ENCODE data around the gene ACTR2.
"Not testable (repeated sequence)": the region's sequence is repeated elsewhere in the genome, so short reads cannot be mapped to it uniquely, and the experiment has no call there.

The ACTR2 gene

DNA sequence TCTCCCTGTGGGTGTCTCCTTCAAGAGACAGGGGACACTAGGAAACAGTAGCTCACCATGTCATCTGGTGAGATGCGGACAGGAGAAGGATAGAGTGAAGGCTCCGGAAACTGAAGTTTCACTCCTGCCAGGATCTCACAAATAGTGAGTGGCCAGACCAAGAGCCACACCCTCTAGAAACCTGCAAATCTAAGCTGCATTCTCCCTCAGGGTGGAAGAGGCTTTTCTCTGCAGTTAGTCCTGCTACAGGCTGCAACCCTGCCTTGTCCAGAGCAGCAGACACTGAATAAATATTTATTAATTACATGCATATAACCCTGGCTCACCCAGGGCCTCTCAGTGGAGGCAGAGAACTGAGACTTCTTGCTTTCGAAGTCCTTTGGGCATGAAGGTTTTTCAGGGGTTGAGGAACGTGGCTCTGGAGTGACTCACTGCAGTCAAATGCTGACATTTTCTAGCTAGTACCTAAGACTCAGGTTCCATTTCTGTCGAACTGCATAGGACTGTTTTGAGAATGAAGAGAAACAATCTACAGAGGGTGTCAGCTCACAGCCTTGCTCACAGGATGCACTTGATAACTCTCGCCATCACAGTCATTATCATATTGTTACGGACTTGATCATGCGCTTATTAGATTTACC lies 87.3 kb downstream of the ACTR2 start:
- Histone ChIP-seq H3K4me3 (ENCODE audit: low read depth, low read length) (no peak overlapping the region), H3K27me3 (replicated peaks) (no peaks in the 10 kb centered on the region), H3K27ac (no peak overlapping the region), H3K36me3 (replicated peaks) (peaks cover 61% of the 10 kb centered on the region)
- TF ChIP-seq, protein P1, sequence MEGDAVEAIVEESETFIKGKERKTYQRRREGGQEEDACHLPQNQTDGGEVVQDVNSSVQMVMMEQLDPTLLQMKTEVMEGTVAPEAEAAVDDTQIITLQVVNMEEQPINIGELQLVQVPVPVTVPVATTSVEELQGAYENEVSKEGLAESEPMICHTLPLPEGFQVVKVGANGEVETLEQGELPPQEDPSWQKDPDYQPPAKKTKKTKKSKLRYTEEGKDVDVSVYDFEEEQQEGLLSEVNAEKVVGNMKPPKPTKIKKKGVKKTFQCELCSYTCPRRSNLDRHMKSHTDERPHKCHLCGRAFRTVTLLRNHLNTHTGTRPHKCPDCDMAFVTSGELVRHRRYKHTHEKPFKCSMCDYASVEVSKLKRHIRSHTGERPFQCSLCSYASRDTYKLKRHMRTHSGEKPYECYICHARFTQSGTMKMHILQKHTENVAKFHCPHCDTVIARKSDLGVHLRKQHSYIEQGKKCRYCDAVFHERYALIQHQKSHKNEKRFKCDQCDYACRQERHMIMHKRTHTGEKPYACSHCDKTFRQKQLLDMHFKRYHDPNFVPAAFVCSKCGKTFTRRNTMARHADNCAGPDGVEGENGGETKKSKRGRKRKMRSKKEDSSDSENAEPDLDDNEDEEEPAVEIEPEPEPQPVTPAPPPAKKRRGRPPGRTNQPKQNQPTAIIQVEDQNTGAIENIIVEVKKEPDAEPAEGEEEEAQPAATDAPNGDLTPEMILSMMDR (IDR thresholded peaks at IDR 0.05; ENCODE audit: low read depth, low read length, missing control alignments): no peak
- in situ Hi-C loops (cut with HindIII; ENCODE audit: low pct_ligation_motif_present, low sequenced_read_pairs): no loop called here
- no peak for DNase-seq

DNA sequence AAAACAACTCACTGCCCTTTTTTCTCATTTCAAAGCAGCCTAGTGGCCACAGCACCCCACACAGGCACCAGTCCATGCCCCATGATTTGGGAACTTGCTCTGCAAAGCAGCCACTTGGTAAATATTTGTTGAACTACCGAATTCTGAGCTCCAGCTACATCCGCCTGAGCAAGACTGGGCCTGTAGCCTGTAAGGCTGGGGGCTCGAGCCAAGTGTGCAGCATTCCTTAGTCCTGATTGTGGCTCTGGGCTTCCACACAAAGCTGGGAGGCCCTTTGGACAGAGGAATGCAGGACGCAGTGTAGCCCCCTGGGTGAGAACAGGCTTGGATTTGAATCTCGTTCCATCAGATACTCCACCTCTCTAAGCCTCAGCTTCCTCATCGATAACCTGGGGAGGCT lies 88.4 kb downstream of the ACTR2 start:
- TF ChIP-seq, protein P1 (IDR thresholded peaks at IDR 0.05; ENCODE audit: low read depth, low read length, missing control alignments): no peak
- Histone ChIP-seq H3K4me3 (ENCODE audit: low read depth, low read length) (no peak overlapping the region), H3K36me3 (replicated peaks) (peaks cover 54% of the 10 kb centered on the region), H3K27me3 (replicated peaks) (no peaks in the 10 kb centered on the region), H3K27ac (no peak overlapping the region)
- in situ Hi-C loops (cut with HindIII; ENCODE audit: low pct_ligation_motif_present, low sequenced_read_pairs): no loop called here
- no peak for DNase-seq

DNA sequence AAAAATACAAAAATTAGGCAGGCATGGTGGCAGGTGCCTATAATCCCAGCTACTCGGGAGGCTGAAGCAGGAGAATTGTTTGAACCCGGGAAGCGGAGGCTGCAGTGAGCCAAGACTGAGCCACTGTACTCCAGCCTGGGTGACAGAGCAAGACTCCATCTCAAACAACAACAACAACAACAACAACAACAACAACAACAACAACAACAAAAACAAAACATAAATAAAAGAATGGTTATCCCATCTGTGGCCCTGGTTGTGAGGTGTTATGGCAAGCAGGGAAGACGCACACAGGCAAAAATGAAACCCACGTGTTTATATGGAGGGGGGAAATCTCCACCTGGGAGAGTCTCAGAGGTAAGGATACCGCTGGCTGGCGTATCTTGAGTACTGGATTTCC lies 89.7 kb downstream of the ACTR2 start:
- DNase-seq; H3K27me3 ChIP-seq (replicated peaks); H3K27ac ChIP-seq; in situ Hi-C loops (cut with HindIII; ENCODE audit: low pct_ligation_motif_present, low sequenced_read_pairs); H3K4me3 ChIP-seq (ENCODE audit: low read depth, low read length): not testable (repeated sequence)
- H3K36me3 ChIP-seq (replicated peaks): peaks cover 43% of the 10 kb centered on the region

DNA sequence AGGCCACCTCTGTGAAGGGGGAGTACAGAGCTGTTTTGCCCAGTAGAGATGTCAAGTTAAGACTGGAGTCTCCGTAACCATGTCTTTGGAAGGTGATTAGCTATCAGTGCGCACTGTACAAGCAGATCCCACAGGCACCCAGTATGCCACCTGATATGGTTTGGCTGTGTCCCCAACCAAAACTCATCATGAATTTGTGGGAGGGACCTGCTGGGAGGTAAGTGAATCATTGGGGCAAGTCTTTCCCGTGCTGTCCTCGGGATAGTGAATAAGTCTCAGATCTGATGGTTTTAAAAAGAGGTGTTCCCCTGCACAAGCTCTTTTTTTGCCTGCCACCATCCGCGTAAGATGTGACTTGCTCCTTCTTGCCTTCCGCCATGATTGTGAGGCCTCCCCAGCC lies 90.2 kb downstream of the ACTR2 start:
- Histone ChIP-seq H3K36me3 (replicated peaks) (peaks cover 38% of the 10 kb centered on the region), H3K4me3 (ENCODE audit: low read depth, low read length) (no peak overlapping the region), H3K27me3 (replicated peaks) (no peaks in the 10 kb centered on the region), H3K27ac (no peak overlapping the region)
- in situ Hi-C loops (cut with HindIII; ENCODE audit: low pct_ligation_motif_present, low sequenced_read_pairs): no loop called here
- TF ChIP-seq, protein P1 (IDR thresholded peaks at IDR 0.05; ENCODE audit: low read depth, low read length, missing control alignments): no peak
- no peak for DNase-seq

DNA sequence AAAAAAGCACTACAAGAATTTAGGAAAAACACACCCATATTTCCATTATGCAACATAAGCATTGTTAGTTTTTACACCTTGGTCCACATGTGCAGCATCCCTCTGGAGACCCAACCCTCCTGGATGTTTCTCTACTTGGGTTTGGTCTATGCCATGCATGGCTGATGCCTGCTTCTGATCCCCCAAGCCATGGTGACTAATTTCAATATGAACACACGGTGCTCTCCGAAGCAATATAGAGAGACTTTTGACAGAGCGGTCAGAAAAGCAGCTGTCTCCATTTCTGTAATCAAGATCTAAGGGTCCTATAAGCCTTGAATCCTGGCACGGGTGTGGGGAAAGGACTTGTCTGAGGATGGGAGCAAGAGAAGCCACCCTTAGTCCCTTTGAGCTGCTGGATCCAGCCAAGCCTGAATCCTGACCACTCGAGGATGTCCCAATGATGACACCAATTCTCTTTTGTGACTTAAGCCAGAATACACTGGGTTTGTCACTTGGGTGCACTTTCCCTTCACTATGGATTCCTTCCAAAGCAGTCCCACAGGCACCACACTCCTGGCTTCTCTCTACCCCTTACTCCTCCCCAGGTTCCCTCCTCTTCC lies 91.5 kb downstream of the ACTR2 start:
- Histone ChIP-seq H3K36me3 (replicated peaks) (peaks cover 25% of the 10 kb centered on the region), H3K27ac (peak overlapping the region; percentile 98), H3K4me3 (ENCODE audit: low read depth, low read length) (no peak overlapping the region), H3K27me3 (replicated peaks) (no peaks in the 10 kb centered on the region)
- DNase-seq: no peak
- TF ChIP-seq, protein P1 (IDR thresholded peaks at IDR 0.05; ENCODE audit: low read depth, low read length, missing control alignments): no peak
- in situ Hi-C loops (cut with HindIII; ENCODE audit: low pct_ligation_motif_present, low sequenced_read_pairs): no loop called here

DNA sequence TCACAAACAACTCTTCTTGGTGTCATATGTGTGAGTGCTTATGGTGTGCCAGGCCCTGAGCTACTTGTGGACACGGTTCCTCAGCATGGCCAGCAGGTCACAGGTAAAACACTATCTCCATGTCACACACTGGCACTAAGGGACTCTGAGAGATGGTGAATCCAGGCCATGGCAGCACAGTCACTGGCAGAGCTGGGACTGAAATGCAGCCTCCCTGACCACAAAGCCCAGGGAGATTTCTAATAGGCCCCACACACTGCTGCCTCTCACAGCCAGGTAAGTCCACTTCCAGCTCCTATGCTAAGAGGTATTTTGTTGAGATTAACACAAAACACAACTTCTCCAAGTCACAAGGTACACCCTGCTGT lies 92.0 kb downstream of the ACTR2 start:
- in situ Hi-C loops (cut with HindIII; ENCODE audit: low pct_ligation_motif_present, low sequenced_read_pairs): no loop called here

More for the DNA sequence above, 92.0 kb downstream of the ACTR2 start:
- Histone ChIP-seq H3K27me3 (replicated peaks) (no peaks in the 10 kb centered on the region), H3K36me3 (replicated peaks) (peaks cover 22% of the 10 kb centered on the region), H3K4me3 (ENCODE audit: low read depth, low read length) (no peak overlapping the region), H3K27ac (peak overlapping the region; percentile 98)
- no peak for DNase-seq
- TF ChIP-seq, protein P1 (IDR thresholded peaks at IDR 0.05; ENCODE audit: low read depth, low read length, missing control alignments): no peak
